Tibial artery (tissue), 4 donors: ENCODE measurements around the gene ARL14EP.

Experiments used
- DNase-seq, 2 donors: peaks; one replicate each; pipeline ENCODE4 v3.0.0-alpha.2; 2019
- H3K27ac ChIP-seq, 2 donors: fragments of 200-600 bp; sonication (generic) in 1 of 2; 1 replicate in 1 of 2; 2 replicates in 1 of 2; pipeline ENCODE4 v1.5.1; 2018 to 2019; ENCODE audit warnings: mild to moderate bottlenecking in 1 of 2
- H3K27me3 ChIP-seq, 2 donors: fragments of 200-600 bp; sonication (generic) in 1 of 2; one replicate each; pipeline versions ENCODE4 v1.5.1 to v1.6.0; 2016 to 2019
- H3K36me3 ChIP-seq, 3 donors: fragments of 200-600 bp; sonication (generic) in 2 of 3; one replicate each; pipeline ENCODE4 v1.5.1; 2016 to 2019; ENCODE audit warnings: mild to moderate bottlenecking in 2 of 3
- H3K4me1 ChIP-seq, 4 donors: fragments of 200-600 bp; sonication (generic) in 2 of 4; 1 replicate in 3 of 4; 2 replicates in 1 of 4; pipeline ENCODE4 v1.5.1; 2016 to 2019
- H3K4me3 ChIP-seq, 2 donors: fragments of 200-600 bp; sonication (generic) in 1 of 2; 1 replicate in 1 of 2; 2 replicates in 1 of 2; pipeline ENCODE4 v1.5.1; 2018 to 2019; ENCODE audit warnings: mild to moderate bottlenecking in 2 of 2
- H3K9me3 ChIP-seq, 3 donors: fragments of 200-600 bp; sonication (generic) in 1 of 3; one replicate each; pipeline ENCODE4 v1.5.1; 2016 to 2019
- CTCF ChIP-seq, 2 experiments: fragments of 200-600 bp in 1 of 2; fragments of 450-650 bp in 1 of 2; IDR thresholded peaks; one replicate each; pipeline ENCODE4 v1.5.1; 2017 to 2019; ENCODE audit warnings: antibody characterized with exemption in 2 of 2, mild to moderate bottlenecking in 1 of 2, moderate library complexity in 1 of 2
- intact Hi-C: fragments of 100-400 bp; cut with DNase I; formaldehyde crosslinking; loops from one replicate; pipeline ENCODE4 v1.15.0; 2023; ENCODE audit warnings: low total_unique reads

The ARL14EP gene

GRCh38 chr11:30316237-30316636 lies 6.7 kb upstream of the ARL14EP start:
- no peak for DNase-seq
- Histone ChIP-seq H3K4me3 (no peak overlapping the region), H3K36me3 (no peaks in the 10 kb centered on the region), H3K4me1 (no peaks in the 10 kb centered on the region), H3K27ac (no peak overlapping the region), H3K27me3 (peaks cover 0 to 4% of the 10 kb centered on the region in 2 donors), H3K9me3 (peaks cover 0 to 4% (median 0%) of the 10 kb centered on the region in 3 donors)
- intact Hi-C loops, result no loop called here
- TF ChIP-seq CTCF (IDR thresholded peaks at IDR 0.05), result no peak

- TF ChIP-seq CTCF (IDR thresholded peaks at IDR 0.05), result no peak
- Histone ChIP-seq H3K27ac (no peak overlapping the region), H3K4me3 (no peak overlapping the region), H3K9me3 (no peaks in the 10 kb centered on the region), H3K4me1 (no peaks in the 10 kb centered on the region), H3K27me3 (peaks cover 0 to 4% of the 10 kb centered on the region in 2 donors), H3K36me3 (no peaks in the 10 kb centered on the region)
- intact Hi-C loops, result no loop called here
- no peak for DNase-seq
These were observed 5.9 kb upstream of the ARL14EP start for GRCh38 chr11:30317030-30317429.

- no peak for DNase-seq
- intact Hi-C loops, result no loop called here
- Histone ChIP-seq H3K36me3 (no peaks in the 10 kb centered on the region), H3K4me3 (no peak overlapping the region), H3K9me3 (no peaks in the 10 kb centered on the region), H3K27ac (no peak overlapping the region), H3K4me1 (peaks cover 0 to 24% (median 16%) of the 10 kb centered on the region in 4 donors), H3K27me3 (no peaks in the 10 kb centered on the region)
- no peak for TF ChIP-seq CTCF (IDR thresholded peaks at IDR 0.05)
These were observed 1.6 kb upstream of the ARL14EP start for GRCh38 chr11:30321321-30321720.

- H3K27ac ChIP-seq, result peak overlapping the region in 1 of 2 donors; percentile 84
- TF ChIP-seq CTCF (IDR thresholded peaks at IDR 0.05), result no peak
- intact Hi-C loops, result no loop called here
- H3K4me3 ChIP-seq, result peak overlapping the region; percentile 73 to 90
- DNase-seq, result no peak
- H3K36me3 ChIP-seq, result no peaks in the 10 kb centered on the region
- peaks cover 0 to 24% (median 17%) of the 10 kb centered on the region in 4 donors for H3K4me1 ChIP-seq
- no peaks in the 10 kb centered on the region for H3K9me3 ChIP-seq
- H3K27me3 ChIP-seq, result no peaks in the 10 kb centered on the region
These were observed 713 bp upstream of the ARL14EP start for GRCh38 chr11:30322191-30322590.

- intact Hi-C loops, result no loop called here
- Histone ChIP-seq H3K27me3 (no peaks in the 10 kb centered on the region), H3K27ac (no peak overlapping the region), H3K36me3 (peaks cover 0 to 7% (median 5%) of the 10 kb centered on the region in 3 donors), H3K9me3 (no peaks in the 10 kb centered on the region), H3K4me3 (no peak overlapping the region), H3K4me1 (peaks cover 0 to 24% (median 17%) of the 10 kb centered on the region in 4 donors)
- TF ChIP-seq CTCF (IDR thresholded peaks at IDR 0.05), result no peak
- no peak for DNase-seq
These were observed 3.3 kb downstream of the ARL14EP start for GRCh38 chr11:30326114-30326778.
